PC-3 (cell line): ENCODE data around the gene ARHGEF16. TPM values are rescaled to one million over a fixed set of nuclear protein-coding genes. Genes with fewer than 3 reads are reported as not detected.

ENCODE experiments used
- ATAC-seq: fragments of 200-7000 bp; cut with Tn5 transposase; 2 replicates; pipeline ENCODE4 v1.9.1; 2020; ENCODE audit warnings: mild to moderate bottlenecking, moderate library complexity
- BruUV-seq: library from RNA; stranded (reverse); fragments of 400-500 nt; replicated peaks from 2 replicates; lab custom pipeline; 2021; lab: Mats Ljungman, UMichigan
- CTCF ChIA-PET: fragments of 300-600 bp; sonication (Branson Sonifier 250); formaldehyde crosslinking; loops from one replicate; lab custom pipeline; 2022; ENCODE audit warnings: antibody characterized with exemption; lab: Charles Lee
- POLR2A ChIA-PET: fragments of 300-600 bp; sonication (Branson Sonifier 250); formaldehyde crosslinking; loops from one replicate; lab custom pipeline; 2022; ENCODE audit warnings: antibody characterized with exemption; ENCODE audit not compliant: unreplicated experiment; lab: Charles Lee
- DNase-seq: peaks from one replicate; pipeline ENCODE4 v3.0.0-alpha.2; 2015
- H2AFZ ChIP-seq: fragments of 300-600 bp; sonication (generic); 2 replicates; pipeline ENCODE4 v1.6.0; 2016; ENCODE audit warnings: antibody characterized with exemption, low read length
- H3F3A ChIP-seq: fragments of 300-600 bp; sonication (generic); one replicate; pipeline ENCODE4 v1.6.0; 2017; ENCODE audit warnings: antibody characterized with exemption, low read length, control low read depth, mild to moderate bottlenecking; ENCODE audit not compliant: unreplicated experiment
- H3K27ac ChIP-seq: fragments of 300-600 bp; sonication (generic); 2 replicates; pipeline ENCODE4 v1.5.1; 2016; ENCODE audit warnings: mild to moderate bottlenecking, low read length
- H3K27me3 ChIP-seq: fragments of 300-600 bp; sonication (generic); 2 replicates; pipeline ENCODE4 v1.6.1; 2016; ENCODE audit warnings: low read length, mixed read lengths
- H3K36me3 ChIP-seq: fragments of 300-600 bp; sonication (generic); 2 replicates; pipeline ENCODE4 v1.6.1; 2016; ENCODE audit warnings: low read depth, mixed run types, low read length, mixed read lengths
- H3K4me1 ChIP-seq: fragments of 300-600 bp; sonication (generic); 2 replicates; pipeline ENCODE4 v1.5.1; 2016; ENCODE audit warnings: low read length; ENCODE audit not compliant: insufficient read depth
- H3K4me2 ChIP-seq: fragments of 300-600 bp; sonication (generic); 2 replicates; pipeline ENCODE4 v1.6.0; 2016; ENCODE audit warnings: low read length
- H3K4me3 ChIP-seq: fragments of 300-600 bp; sonication (generic); 2 replicates; pipeline ENCODE4 v1.5.1; 2016; ENCODE audit warnings: mild to moderate bottlenecking, low read length, mixed read lengths
- H3K79me2 ChIP-seq: fragments of 300-600 bp; sonication (generic); 2 replicates; pipeline ENCODE4 v1.6.1; 2017; ENCODE audit warnings: low read length, mixed read lengths
- H3K9ac ChIP-seq: fragments of 300-600 bp; sonication (generic); 2 replicates; pipeline ENCODE4 v1.6.0; 2016; ENCODE audit warnings: mild to moderate bottlenecking, low read length
- H3K9me2 ChIP-seq: fragments of 300-600 bp; sonication (generic); replicated peaks from 2 replicates; pipeline ENCODE4 v1.6.1; 2016; ENCODE audit warnings: mixed run types, low read length, mixed read lengths
- H3K9me3 ChIP-seq: fragments of 300-600 bp; sonication (generic); 2 replicates; pipeline ENCODE4 v1.6.1; 2016; ENCODE audit warnings: low read length, mixed read lengths
- H4K20me1 ChIP-seq: fragments of 300-600 bp; sonication (generic); 2 replicates; pipeline ENCODE4 v1.6.1; 2016; ENCODE audit warnings: low read length, mixed read lengths
- CTCF ChIP-seq: fragments of 300-600 bp; sonication (generic); conservative IDR thresholded peaks from 2 replicates; pipeline ENCODE4 v1.5.1; 2017; ENCODE audit warnings: antibody characterized with exemption, low read depth, mild to moderate bottlenecking, low read length
- EZH2 ChIP-seq: fragments of 300-600 bp; sonication (generic); IDR thresholded peaks from one replicate; pipeline ENCODE4 v1.6.1; 2017; ENCODE audit warnings: antibody characterized with exemption, mild to moderate bottlenecking, low read length; ENCODE audit not compliant: unreplicated experiment
- EZH2phosphoT487 ChIP-seq: fragments of 300-600 bp; sonication (generic); IDR thresholded peaks from 2 replicates; pipeline ENCODE4 v1.6.1; 2018; ENCODE audit warnings: mild to moderate bottlenecking, antibody characterized with exemption, low read length, borderline replicate concordance
- intact Hi-C: fragments of 100-400 bp; cut with micrococcal nuclease; formaldehyde crosslinking; loops from 2 replicates; pipeline ENCODE4 v1.9.0; 2023
- total RNA-seq: library from RNA; depleted of rRNA; stranded (reverse); fragments of >200 nt; gene quantifications from 2 replicates; pipeline ENCODE4 v1.2.3, GENCODE V29; 2014

ARHGEF16 gene
- total RNA-seq, 1 experiment from 2014 or later, result 54.3 TPM

DNA sequence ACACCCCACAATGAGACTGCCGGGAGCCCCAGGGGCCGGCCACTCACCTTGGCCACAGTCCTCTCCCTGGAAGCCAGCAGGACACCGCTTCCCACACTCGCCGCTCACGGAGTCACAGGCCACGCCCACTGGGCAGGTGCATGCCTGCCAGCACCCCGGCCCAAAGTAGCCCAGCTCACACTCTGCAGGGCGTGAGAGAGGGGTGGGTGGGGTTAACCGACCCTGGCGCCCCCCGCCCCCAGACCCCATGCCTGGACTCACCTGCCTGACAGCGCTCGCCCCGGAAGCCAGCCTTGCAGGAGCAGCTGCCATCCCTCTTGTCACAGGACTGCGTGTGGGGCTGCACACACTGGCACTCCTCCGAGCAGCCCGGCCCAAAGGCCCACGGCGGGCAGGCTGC, 50.7 kb downstream of the ARHGEF16 start:
- ATAC-seq (no peak), DNase-seq (no peak)
- Histone ChIP-seq H3K4me1 (peaks cover 14% of the 10 kb centered on the region), H3K27ac (no peak overlapping the region), H3K9me3 (no peaks in the 10 kb centered on the region), H3K4me3 (no peak overlapping the region), H3K9me2 (no peaks in the 10 kb centered on the region), H3K9ac (no peak overlapping the region; the same call in 1 of the 2 replicates), H3K36me3 (no peaks in the 10 kb centered on the region), H3K79me2 (no peaks in the 10 kb centered on the region), H3K4me2 (no peak overlapping the region), H3F3A (no peaks in the 10 kb centered on the region), H3K27me3 (no peaks in the 10 kb centered on the region), H2AFZ (no peak overlapping the region), H4K20me1 (no peaks in the 10 kb centered on the region)
- POLR2A ChIA-PET, result no interaction called here
- intact Hi-C loops, result no loop called here
- CTCF ChIA-PET, result no interaction called here
- TF ChIP-seq EZH2, result no peak
- TF ChIP-seq EZH2phosphoT487, result no peak
- no peak for TF ChIP-seq CTCF
- no TSS peak for BruUV-seq

- DNase-seq (no peak), ATAC-seq (no peak)
- Histone ChIP-seq H4K20me1 (no peaks in the 10 kb centered on the region), H3K36me3 (no peaks in the 10 kb centered on the region), H3K4me3 (no peak overlapping the region), H3K4me1 (peaks cover 14% of the 10 kb centered on the region), H3K27ac (no peak overlapping the region), H3K9me2 (no peaks in the 10 kb centered on the region), H3K4me2 (no peak overlapping the region), H3K9me3 (no peaks in the 10 kb centered on the region), H3K9ac (no peak overlapping the region), H3F3A (no peaks in the 10 kb centered on the region), H3K79me2 (no peaks in the 10 kb centered on the region), H3K27me3 (no peaks in the 10 kb centered on the region), H2AFZ (no peak overlapping the region)
- BruUV-seq, result no TSS peak
- ChIA-PET POLR2A (no interaction called here), CTCF (no interaction called here)
- TF ChIP-seq CTCF, result no peak
- TF ChIP-seq EZH2, result no peak
- TF ChIP-seq EZH2phosphoT487, result no peak
- intact Hi-C loops, result no loop called here
These were observed 51.6 kb downstream of the ARHGEF16 start for GRCh38 chr1:3506041-3506440.

GRCh38 chr1:3506943-3507342, 52.5 kb downstream of the ARHGEF16 start:
- ChIA-PET POLR2A (interaction anchor here (1.0 kb wide), 1 partner anchor 24 kb away, joined by 6 read pairs; no protein-coding TSS in a partner anchor), CTCF (no interaction called here)

More at GRCh38 chr1:3506943-3507342, 52.5 kb downstream of the ARHGEF16 start:
- Histone ChIP-seq H3K4me1 (peaks cover 14% of the 10 kb centered on the region), H3K9me2 (no peaks in the 10 kb centered on the region), H2AFZ (no peak overlapping the region), H3K4me3 (no peak overlapping the region), H3K36me3 (no peaks in the 10 kb centered on the region), H3K27me3 (no peaks in the 10 kb centered on the region), H3F3A (no peaks in the 10 kb centered on the region), H3K9me3 (no peaks in the 10 kb centered on the region), H3K4me2 (no peak overlapping the region), H3K27ac (no peak overlapping the region), H4K20me1 (no peaks in the 10 kb centered on the region), H3K9ac (no peak overlapping the region), H3K79me2 (no peaks in the 10 kb centered on the region)
- intact Hi-C loops, result no loop called here
- ATAC-seq (no peak), DNase-seq (no peak)
- TF ChIP-seq CTCF (no peak), EZH2 (no peak), EZH2phosphoT487 (no peak)
- no TSS peak for BruUV-seq
